NCI-H345 treated with DMSO at 0.1 percent for 48 hours (cell line): ENCODE measurements around the gene HLA-F.

ENCODE experiments used
- DNase-seq: peaks from one replicate; lab custom pipeline; 2025; ENCODE audit not compliant: unreplicated experiment; lab: John Stamatoyannopoulos, UW

HLA-F gene

DNA sequence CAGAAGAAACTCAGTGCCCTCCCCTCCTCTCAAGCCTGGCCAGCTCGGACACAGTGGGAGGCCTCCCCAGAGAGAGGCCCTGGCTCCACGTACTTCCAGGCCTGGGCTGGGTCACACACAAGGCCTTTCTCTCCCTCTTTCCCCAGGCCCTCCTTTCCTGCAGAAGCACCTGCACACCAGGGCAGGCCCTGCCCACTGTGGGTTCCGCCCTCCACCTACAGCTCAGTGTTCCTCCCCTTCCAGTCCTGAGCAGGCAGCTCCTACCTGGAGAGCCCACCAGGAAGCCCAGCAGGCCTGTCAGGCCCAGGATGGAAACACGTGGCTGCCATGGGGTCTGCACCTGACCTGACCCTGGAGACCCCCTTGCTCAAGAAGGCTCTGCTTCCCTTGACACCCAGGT, 18.9 kb downstream of the HLA-F start:
- DNase-seq: no peak

DNA sequence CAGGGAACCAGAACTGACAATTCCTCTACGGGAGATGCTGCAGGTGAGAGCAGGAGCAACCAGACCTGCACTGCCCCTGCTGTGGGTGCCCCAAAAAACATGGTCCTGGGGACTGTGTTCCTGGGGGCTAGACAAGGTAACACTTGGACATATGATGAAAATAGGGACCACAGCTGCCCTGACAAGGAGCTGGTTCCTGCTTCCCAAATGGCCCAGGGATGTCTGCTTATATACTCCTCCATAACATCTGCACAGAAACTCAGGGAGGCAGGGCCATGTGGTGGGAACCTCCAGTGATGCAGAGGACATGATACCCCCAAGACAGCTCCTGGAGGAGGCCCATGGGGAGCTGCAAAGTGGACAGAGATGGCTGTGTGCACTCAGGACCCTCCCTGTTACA, 19.8 kb downstream of the HLA-F start:
- no peak for DNase-seq

DNA sequence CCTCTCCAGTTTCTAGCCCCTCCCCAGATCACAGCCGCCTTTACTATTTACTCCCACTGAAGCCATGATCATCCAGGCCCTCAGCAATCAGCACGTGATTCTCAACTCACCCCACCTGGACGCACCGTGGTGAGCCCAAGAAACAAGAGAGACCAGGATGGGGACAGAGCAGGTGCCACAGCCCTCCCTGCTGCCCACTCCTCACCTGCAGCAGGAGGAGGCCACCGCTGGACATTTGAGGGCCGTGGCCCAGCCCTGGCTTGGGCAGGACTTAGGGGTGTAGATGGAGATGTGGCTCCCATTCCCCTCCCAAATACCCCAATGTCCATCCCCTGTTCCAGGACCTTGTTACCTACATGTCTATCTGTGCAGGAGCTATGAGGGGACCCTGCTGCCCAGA, 20.3 kb downstream of the HLA-F start:
- no peak for DNase-seq

DNA sequence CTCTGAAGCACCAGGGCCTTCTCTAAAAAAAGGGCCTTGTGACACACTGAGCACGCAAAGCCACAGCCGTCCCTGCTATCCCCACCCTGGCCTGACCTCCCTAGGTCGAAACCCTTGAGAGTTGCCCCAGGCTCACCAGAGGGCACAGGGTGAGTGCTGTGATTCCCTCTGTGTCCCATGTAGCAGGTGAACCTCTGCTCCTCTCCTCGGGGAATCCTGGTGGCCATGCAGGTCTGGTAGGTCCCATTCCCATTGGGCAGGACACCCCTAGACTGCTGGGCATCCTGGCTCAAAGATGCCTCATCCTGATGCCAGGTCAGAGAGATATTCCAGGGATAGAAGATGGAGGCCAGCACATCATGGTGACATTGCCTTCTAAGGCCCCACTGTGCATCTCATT, 20.9 kb downstream of the HLA-F start:
- no peak for DNase-seq

DNA sequence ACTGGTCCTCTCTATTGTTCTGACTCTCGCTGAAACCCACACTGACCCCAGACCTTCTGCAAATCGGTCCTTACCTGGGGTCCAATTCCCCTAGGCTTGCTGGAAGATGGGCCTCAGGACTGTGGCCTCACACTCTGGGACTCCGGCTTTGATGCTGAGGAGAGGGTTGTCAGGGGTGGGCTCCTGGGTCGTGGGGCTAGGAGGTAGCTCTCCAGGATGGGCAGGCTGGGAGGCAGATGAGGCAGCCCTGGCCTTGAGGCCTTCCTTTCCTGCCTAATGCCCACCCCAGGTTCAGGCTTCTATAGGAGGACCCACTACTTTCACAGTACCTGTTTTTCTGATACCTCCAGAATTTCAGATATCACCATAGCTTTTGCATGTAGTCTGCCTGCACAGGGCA, 21.4 kb downstream of the HLA-F start:
- DNase-seq: no peak

DNA sequence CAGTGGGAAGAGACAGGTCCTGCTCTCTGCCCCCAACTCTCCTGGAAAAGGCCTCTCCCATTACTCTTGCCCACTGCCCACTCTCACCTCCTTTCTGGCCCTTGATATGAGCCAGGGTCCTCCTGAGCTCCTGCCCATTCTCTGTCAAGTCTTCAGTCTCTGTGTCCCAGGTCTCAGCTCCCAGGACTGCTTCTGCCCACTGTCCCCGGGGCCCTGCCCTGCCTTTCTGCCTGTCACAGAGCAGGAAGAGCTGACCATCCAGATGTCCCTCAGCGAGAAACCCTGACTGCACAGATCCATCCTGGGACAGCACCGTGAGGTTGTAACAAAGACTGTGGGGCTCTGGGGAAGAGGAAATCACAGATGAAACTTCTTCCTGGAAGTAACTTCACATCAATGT, 22.2 kb downstream of the HLA-F start:
- DNase-seq: no peak

DNA sequence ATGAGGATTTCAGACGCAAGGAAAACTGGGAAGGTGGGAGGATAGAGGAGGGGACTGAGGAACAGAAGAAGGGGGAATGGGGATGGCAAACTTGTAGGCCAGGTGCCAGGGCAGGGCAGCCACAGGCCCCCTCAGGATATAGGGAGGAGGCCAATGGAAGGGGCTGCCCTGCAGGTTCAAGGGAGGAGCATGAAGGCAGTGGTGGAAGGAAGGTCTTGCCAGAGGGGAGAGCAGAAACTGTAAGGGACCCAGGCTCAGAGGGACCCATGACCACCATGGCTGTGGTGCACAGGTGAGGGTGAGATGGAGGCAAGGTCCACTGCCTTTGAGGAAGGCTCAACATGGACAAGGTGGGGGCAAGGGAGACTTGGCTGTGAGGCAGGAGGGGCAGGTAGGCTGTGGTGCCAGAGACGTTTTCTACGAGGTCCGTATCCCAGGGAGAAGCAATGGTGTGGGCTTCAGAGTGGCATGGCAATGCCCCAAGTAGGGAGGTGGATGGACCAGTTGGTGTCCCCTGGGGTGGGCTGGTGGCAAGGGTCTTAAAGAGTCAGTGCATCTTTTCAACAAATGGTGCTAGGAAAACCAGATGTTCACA, 22.7 kb downstream of the HLA-F start:
- no peak for DNase-seq

DNA sequence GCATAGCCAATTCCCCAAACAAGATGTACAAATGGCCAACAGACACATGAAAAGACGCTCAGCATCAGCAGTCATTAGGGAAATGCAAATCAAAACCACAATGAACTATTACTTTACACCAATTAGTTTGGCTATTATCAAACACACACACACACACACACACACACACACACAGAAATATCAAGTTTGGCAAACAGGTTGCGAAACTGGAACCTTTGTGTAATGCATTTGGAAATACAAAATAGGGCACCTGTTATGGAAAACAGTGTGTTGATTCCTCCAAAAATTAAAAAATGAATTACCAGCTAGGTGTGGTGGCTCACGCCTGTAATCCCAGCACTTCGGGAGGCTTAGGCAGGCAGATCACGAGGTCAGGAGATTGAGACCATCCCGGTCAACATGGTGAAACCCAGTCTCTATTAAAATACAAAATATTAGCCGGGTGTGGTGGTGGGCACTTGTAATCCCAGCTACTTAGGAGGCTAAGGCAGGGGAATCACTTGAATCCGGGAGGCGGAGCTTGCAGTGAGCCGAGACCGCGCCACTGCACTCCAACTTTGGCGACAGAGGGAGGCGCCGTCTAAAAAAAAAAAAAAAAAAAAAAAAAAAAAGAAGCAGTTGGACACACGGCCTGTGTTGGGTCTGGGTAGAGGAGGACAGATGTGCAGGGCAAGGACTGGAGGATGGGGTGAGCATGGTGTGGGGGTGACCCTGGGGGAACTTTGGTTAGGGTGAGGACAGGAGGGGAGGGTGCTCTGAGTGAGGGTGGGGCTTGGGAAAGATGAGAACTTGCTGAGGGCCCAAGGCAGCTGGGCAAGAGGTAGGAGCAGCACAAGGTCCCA, 23.8 kb downstream of the HLA-F start:
- no peak for DNase-seq

DNA sequence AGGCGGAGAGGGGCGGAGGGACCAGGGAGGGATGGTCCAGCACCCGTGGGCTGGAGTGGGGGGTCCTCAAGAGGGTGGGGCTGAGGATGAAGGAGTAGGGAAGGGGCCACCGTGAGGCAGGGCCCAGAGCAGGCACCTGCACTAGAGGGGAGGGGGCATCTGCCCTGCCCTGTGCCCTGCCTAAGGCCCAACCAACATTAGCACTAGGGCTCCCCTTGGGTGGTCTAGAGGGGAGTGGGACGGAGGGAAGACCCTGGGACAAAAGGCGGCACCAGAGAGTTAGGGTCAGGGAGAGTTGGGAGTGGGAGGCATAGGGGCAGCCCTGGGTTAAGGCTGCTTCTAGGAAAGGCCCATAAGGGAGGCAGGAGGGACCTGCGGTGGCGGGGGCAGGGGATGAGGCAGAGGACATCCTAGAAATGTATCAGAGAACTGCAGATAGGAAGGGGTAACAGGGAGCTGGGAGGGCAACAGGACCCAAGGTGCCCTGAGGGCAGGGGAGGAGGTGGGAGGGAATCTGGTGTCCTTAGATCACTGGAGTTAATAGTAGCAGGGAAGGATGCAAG, 24.5 kb downstream of the HLA-F start:
- no peak for DNase-seq

DNA sequence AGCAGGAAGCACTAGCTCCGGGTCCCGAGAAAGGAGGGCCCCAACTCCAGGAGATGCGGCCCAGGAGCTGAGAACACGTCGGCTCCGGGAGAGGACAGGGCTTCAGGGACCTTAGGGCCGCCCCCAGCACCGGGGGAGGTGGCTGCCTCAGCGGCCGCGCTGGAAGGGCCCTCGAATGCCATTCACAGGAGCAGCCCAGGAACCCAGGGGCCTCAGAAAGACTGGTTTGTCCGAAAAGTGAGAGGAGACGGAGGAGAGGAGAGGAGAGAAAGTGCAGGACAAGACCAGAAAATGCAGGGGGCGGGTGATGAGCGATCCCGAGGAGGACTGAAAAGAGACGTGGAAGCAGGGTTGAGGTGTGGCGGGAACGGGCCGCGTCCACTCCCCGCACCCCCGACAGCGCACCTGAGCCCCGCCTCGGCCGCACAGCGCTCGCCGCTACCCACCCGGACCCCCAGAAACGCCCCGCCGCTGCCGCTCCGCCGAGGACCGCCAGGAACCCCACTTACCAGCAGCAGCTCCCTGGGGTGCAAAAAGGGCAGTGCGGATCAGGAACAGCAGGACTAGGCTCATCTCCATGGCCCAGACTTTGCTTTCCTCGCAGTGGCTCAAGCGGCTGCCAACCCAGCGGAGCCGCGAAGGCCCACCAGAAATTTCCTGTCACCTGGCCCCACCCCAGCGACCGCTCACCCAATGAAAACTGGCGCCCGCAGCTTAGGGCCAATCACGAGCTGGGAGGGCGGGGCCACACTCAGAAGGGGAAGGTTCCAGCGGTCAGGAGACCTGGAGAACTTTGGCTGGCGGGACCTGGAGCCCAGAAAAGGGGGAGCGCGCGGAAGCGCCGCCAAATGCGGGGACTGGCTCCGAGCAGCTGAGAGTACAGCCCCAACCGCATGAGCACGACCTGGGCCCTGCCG, 25.4 kb downstream of the HLA-F start:
- peak; percentile 59 for DNase-seq

DNA sequence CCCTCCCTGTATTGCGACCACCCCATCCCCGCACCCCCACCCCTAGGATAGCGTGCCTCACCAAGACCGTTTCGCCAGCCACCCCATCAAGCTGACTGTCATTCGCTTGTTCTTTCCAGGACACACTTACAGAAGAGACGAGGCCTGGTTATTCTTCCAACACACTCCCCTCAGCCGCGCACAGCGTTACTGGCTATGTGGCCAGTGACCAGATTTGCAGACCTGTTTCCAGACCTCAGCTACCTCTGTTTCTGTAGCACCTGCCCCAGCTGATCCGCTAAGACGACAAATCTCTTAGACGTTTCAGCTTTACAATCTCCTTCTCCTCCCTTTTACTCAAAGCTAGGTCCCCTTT, 26.1 kb downstream of the HLA-F start:
- DNase-seq: no peak

DNA sequence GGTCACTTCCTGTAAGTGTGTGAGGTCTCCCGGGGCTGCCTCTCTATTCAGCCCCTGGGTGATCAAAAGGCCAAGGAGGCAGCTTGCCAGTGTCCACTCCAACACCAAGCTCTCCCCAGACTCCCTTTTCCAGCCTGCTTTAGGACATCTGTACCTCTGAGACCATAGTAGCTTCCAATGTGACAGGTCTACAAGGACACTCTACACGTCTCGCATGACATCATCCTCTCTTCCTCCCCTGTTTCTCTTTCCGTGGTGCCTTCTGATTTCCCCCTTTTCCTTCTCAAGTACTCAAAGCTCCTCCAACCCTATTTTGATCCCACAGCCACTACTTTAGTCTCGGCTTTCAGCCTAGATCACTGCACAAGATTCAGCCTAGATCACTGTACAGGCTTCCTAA, 26.4 kb downstream of the HLA-F start:
- DNase-seq: no peak

DNA sequence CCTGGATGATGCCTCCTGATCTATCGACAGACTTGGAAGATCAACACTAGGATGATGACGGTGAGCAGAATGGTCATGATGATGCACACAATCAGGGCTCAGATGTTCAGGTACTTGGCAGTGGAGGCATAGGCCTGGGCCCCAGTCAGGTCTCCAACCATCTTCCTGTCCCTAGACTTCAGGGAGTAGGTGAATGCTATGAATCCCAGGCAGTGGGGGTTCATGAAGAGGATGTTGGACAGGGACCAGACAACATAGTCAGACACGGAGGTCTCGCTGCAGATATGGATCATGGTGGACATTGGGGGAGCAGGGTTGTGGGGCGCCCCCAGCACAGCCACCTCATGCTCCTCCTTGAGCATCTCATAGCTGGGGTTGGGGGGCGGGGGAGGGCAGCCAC, 27.5 kb downstream of the HLA-F start:
- DNase-seq: no peak

DNA sequence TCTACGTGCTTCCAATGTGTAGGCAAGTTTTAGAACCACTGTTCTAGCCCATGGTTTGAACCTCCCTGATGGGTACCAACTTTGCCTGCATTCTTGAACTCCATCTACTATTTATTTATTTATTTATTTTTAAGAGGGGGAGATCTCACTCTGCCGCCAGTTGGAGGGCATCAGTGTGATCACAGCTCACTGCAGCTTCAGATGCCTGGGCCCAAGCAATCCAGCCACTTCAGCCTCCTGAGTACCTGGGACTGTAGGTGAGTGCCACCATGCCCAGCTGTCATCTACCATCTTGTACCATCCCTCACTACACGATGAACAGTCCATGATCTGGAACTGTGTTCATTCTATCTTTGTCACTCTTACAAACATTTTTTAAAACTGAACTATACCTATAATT, 28.2 kb downstream of the HLA-F start:
- no peak for DNase-seq

DNA sequence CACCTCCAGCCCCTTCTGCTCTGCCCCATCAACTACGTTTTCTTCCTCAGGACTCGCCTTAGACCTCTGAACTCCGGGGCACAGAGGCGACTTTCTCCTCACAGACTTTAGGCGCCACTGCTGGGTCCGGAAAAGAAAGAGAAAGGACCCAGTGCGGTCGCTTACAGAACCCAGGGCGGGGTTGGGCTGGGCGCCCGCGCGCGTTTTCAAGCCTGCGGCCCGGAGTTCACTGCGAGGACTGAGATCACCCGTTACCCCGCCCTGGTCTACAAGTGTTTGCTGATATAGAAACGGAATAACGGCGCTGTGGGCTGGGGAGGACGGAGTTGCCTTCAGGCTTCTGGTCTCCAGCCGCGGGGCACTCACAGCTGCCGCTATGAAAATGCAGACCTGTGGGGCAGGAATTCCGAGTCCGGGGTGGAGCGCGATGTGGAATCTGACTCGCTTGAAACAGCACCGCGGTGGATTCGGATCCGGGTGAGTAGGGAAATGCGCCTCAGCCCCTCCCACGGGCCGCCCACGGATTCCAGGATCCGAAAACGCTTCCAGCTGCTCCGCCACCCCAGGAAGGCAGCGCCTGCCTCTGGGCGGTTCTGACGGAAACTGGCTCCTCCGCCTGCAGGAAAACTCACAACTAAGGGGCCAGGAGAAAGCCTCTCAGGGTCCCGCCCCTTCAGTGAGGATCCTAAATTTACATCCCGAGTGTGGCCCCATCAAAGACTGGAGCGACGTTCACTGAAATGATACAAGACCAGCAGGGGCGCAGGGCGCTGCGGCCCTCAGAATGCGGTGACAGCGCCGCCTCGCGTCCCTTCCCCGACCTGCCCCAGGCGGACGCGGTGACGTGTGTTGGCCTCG, 29.4 kb downstream of the HLA-F start:
- DNase-seq: peak; percentile 59

DNA sequence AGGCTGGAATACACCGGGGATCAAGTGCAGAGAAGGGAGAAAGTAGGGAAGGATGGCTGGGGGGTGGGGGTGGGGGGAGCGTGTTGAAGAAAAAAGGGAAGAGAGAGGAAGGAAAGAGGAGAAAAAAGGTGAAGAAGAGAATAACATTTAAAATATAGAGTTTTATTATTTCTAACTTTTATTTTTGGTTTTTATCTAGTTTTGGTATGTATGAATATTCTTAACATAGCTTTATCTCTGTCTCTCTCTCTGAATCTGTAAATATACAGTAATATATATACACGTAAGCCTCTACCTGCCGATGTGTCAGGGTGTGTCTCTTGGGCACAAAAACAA, 30.0 kb downstream of the HLA-F start:
- no peak for DNase-seq

DNA sequence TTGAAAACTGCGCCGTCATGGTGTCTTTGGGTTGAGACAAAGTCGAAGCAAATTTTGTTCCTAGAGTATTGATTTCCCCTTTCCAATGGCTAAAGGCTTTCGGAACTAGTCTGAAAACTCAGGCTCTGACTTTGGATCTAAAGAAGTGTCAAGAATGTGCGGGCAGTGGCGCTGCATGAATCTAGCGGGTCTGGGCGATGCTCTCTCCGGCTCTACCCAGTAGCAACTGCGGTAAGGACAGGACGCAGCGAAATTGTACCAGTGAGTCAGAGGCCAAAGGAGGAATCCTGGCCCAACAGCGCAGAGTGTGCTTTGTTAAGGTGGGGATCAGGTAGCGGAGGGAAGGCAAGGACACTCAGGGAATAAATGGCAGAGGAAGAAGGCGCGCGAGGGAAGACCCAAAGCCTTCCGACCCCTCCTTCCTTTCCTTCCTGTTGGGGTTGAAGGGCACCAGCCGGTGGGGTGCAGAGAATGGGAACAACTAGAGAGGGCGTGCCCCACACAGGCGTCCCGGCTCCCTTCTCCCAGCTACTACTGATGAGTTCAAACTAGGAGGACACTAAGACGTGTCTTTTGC, 32.1 kb downstream of the HLA-F start:
- no peak for DNase-seq

DNA sequence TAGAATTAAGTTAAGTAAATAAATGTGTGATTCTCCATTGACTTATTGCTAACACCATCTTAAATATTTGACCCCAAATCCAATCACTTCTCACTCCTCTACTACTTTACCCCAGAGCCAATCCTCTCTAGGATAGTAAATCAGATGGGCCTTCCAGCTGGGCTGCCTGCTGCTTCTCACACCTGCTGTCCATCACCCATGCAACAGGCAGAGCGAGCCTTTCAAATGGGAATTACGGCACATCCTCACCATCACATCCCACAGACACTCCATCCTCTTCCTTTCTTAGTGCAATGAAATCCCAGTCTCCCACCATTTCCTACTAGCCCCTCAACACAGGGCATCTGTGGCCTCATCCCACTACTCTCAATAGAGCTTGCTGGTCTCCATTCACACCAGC, 34.0 kb downstream of the HLA-F start:
- DNase-seq: no peak

DNA sequence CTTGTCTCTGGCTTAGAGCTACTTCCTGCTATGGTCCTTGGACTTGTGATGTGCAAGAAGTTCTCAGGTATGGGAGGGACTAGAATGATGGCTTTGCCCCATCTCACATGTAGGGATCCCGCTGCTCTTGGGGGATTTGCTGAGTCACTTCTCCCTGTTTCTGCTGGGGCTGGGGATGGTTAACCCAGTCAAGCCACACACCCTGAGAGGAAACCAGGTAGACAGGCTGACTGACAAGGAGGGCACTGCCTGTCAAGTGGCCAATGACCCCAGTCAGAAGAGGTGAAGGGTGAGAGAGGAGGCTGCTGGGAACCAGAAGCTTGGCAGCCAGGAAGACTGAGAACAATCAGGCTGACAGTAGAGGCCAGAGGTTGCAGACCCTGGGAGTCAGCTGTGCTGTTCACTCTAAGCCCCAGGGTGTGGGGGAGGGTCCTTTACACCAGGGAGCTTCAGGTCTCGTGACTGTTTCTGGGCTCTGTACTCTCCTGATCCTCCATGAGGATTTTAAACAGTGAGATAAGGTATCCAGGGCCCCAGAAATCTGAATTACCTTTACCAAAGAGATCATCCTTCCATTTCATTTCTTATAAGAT, 34.6 kb downstream of the HLA-F start:
- no peak for DNase-seq

DNA sequence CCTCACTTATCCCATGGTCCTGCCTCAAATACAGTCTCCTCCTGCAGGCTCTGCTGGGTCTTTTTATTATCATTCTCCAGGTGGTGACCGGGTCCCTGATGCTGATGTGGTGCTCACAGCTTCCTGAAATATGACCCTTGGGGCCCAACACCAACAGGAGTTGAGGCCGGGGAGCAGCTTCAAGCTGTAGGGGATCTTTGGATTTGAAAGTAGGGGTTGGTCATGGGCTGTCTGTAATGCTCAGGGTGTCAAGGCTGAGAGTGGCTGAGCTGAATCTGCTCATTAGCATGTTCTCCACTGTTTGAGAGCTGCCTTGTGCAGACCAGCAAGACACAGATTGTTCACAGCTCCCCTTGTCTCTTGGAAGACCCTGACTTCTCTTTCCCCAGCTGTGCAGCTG, 35.5 kb downstream of the HLA-F start:
- no peak for DNase-seq
